Measurements from ENCODE around the gene POU2AF2. TPM values are rescaled to one million over a fixed set of nuclear protein-coding genes. Genes with fewer than 3 reads are reported as not detected.
A peak's percentile ranks its signal among the peaks of the same experiment; 100 is the strongest.

Gene POU2AF2
- total and polyA plus RNA-seq, 2 donors = 0.19 TPM; not detected in 1

GRCh38 chr11:111301004-111301841 is 55.7 kb downstream of the POU2AF2 start:
- no peak for DNase-seq (ENCODE audit: extremely low spot score)
- H3K4me1 ChIP-seq (ENCODE audit: insufficient read depth) = peaks cover 2% of the 10 kb centered on the region
- 88% methylated on average over 5 of the region's 5 CpGs for WGBS
- H3K4me3 ChIP-seq (ENCODE audit: low read depth, low read length) = no peak overlapping the region
- H3K36me3 ChIP-seq (ENCODE audit: insufficient read depth) = no peaks in the 10 kb centered on the region
- H3K27ac ChIP-seq (ENCODE audit: low read depth) = no peak overlapping the region

GRCh38 chr11:111301842-111302118 is 56.3 kb downstream of the POU2AF2 start:
- H3K4me1 ChIP-seq (ENCODE audit: insufficient read depth) = peaks cover 2% of the 10 kb centered on the region
- H3K4me3 ChIP-seq (ENCODE audit: low read depth, low read length) = no peak overlapping the region
- no peak overlapping the region for H3K27ac ChIP-seq (ENCODE audit: low read depth)
- no peaks in the 10 kb centered on the region for H3K36me3 ChIP-seq (ENCODE audit: insufficient read depth)
- DNase-seq (ENCODE audit: extremely low spot score) = no peak
- WGBS = 86% methylated on average over 3 of the region's 3 CpGs

GRCh38 chr11:111302298-111302697 is 56.8 kb downstream of the POU2AF2 start:
- 63% methylated on average over 3 of the region's 3 CpGs for WGBS
- peaks cover 2% of the 10 kb centered on the region for H3K4me1 ChIP-seq (ENCODE audit: insufficient read depth)
- peak overlapping the region; percentile 24 for H3K27ac ChIP-seq (ENCODE audit: low read depth)

DNA sequence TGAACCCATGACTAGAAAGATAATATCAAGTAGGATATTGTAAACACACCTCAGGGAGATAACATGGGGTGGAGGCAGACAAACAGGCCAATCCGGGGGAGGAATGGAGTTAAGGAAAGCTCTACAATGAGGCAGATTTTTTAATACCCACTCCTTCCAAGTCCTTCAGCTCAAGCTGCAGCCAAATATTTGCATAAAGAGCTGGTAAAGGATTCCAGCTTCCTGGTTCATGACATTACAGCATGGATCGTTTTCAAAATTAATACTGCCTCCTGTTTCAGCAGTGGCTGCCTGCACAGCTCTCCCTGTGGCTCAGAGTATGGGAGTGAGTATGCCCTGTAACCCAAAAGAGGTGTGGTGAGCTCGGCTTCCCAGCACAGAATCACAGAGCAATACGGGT is 57.9 kb downstream of the POU2AF2 start:
- DNase-seq (ENCODE audit: extremely low spot score) = peak; percentile 61
- H3K27ac ChIP-seq (ENCODE audit: low read depth) = no peak overlapping the region
- no peaks in the 10 kb centered on the region for H3K36me3 ChIP-seq (ENCODE audit: insufficient read depth)
- no peak overlapping the region for H3K4me3 ChIP-seq (ENCODE audit: low read depth, low read length)
- WGBS = 20% methylated on average over 4 of the region's 4 CpGs
- H3K4me1 ChIP-seq (ENCODE audit: insufficient read depth) = no peaks in the 10 kb centered on the region

More at GRCh38 chr11:111302298-111302697, 56.8 kb downstream of the POU2AF2 start:
- no peaks in the 10 kb centered on the region for H3K36me3 ChIP-seq (ENCODE audit: insufficient read depth)
- DNase-seq (ENCODE audit: extremely low spot score) = no peak
- no peak overlapping the region for H3K4me3 ChIP-seq (ENCODE audit: low read depth, low read length)

DNA sequence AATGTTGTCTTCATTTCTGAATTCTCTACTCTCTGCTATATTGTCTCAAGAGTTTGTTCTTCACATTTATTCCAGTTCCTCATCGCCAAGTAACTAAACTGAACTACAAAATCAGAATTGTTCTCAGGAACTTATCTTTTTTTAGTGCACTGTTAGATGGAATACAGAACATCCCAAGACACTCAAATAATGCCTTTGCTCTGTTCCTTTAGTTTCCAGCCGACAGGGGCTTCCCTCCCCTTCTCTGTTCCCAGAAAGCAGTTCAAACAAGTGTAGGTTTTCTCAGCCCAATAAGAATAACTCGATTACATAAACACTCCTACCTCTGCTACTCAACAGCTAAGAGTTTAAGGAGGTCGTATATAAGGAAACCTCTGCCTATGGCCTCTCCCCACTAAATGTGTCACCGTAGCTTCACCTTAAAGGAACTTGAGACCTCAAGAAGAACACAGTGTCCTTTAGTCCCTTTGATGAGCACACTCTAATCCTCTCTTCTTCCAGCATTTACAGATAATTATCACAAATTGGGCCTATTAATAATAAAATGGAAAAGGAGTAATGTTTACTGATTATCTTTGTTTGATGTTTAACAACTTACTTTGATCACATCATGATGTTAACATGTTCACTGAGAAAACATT is 59.8 kb downstream of the POU2AF2 start:
- DNase-seq (ENCODE audit: extremely low spot score) = no peak
- 76% methylated on average over 5 of the region's 5 CpGs for WGBS

DNA sequence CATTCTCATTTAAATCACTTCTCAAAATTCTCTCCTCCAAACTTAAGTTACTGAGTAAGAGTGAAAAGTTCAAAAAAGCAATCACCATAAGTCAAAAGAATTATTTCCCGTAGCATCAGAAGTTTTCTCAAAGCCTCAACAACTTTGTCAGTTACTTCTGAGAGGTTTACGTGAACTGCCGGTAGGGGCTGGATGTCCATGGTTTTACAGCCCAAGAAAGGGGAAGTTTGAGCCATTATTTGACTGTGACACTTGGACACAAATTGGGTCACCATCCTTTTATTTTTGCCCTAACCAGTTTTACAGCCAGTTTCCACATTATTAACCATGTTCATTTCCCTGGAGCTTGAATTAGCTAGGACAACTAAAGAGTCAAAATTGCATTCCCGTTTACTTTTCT is 60.4 kb downstream of the POU2AF2 start:
- no peaks in the 10 kb centered on the region for H3K4me1 ChIP-seq (ENCODE audit: insufficient read depth)
- H3K36me3 ChIP-seq (ENCODE audit: insufficient read depth) = no peaks in the 10 kb centered on the region
- H3K4me3 ChIP-seq (ENCODE audit: low read depth, low read length) = no peak overlapping the region
- WGBS = 84% methylated on average over 4 of the region's 4 CpGs
- no peak for DNase-seq (ENCODE audit: extremely low spot score)
- no peak overlapping the region for H3K27ac ChIP-seq (ENCODE audit: low read depth)

More for the DNA sequence above, 59.8 kb downstream of the POU2AF2 start:
- Histone ChIP-seq H3K36me3 (ENCODE audit: insufficient read depth) (no peaks in the 10 kb centered on the region), H3K27ac (ENCODE audit: low read depth) (no peak overlapping the region), H3K4me3 (ENCODE audit: low read depth, low read length) (no peak overlapping the region), H3K4me1 (ENCODE audit: insufficient read depth) (no peaks in the 10 kb centered on the region)

GRCh38 chr11:111306321-111306720 is 60.8 kb downstream of the POU2AF2 start:
- WGBS = 88% methylated on average over 5 of the region's 5 CpGs
- H3K4me3 ChIP-seq (ENCODE audit: low read depth, low read length) = no peak overlapping the region
- H3K4me1 ChIP-seq (ENCODE audit: insufficient read depth) = no peaks in the 10 kb centered on the region
- DNase-seq (ENCODE audit: extremely low spot score) = no peak
- no peak overlapping the region for H3K27ac ChIP-seq (ENCODE audit: low read depth)
- no peaks in the 10 kb centered on the region for H3K36me3 ChIP-seq (ENCODE audit: insufficient read depth)

- Histone ChIP-seq H3K4me1 (ENCODE audit: insufficient read depth) (no peaks in the 10 kb centered on the region), H3K27ac (ENCODE audit: low read depth) (no peak overlapping the region), H3K4me3 (ENCODE audit: low read depth, low read length) (no peak overlapping the region), H3K36me3 (ENCODE audit: insufficient read depth) (no peaks in the 10 kb centered on the region)
- DNase-seq (ENCODE audit: extremely low spot score) = no peak
- WGBS = 85% methylated on average over 3 of the region's 3 CpGs
These were observed 62.1 kb downstream of the POU2AF2 start for GRCh38 chr11:111307472-111308108.

- Histone ChIP-seq H3K27ac (ENCODE audit: low read depth) (no peak overlapping the region), H3K36me3 (ENCODE audit: insufficient read depth) (no peaks in the 10 kb centered on the region), H3K4me1 (ENCODE audit: insufficient read depth) (no peaks in the 10 kb centered on the region), H3K4me3 (ENCODE audit: low read depth, low read length) (no peak overlapping the region)
- DNase-seq (ENCODE audit: extremely low spot score) = no peak
- 59% methylated on average over 7 of the region's 7 CpGs for WGBS
These were observed 62.6 kb downstream of the POU2AF2 start for GRCh38 chr11:111308140-111308539.

DNA sequence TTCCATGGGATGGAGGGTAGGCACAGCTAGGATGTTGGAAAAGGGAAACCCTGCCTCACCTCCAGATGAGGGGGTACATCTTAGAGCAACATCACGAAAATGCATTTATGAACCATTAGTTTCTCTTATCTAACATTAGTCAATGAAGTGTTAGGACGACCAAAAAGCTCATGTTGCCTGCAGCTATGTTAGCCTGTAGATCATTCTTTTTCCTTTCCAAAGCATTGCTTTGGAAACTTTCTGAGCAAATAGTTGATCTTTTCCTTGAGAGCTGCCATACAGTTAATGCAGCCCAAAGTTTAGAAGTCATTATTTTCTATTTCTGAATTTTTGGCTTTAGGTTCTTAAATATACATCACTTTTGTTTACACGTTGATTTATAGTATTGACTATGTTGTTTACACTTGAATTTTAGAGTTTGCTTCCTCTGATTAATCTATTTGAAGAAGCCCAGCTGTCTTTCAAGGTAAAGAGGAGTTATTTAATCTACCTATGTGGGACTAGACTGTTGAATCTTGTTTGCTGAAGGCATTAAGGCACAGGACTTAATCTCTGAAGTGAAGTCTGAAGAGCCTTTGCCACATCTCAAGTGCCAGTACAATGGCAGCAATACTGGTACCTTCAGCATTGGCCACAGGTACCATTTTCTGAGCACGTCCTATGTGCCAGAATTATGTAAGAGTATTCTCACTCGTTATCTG is 63.8 kb downstream of the POU2AF2 start:
- no peaks in the 10 kb centered on the region for H3K36me3 ChIP-seq (ENCODE audit: insufficient read depth)
- no peak overlapping the region for H3K4me3 ChIP-seq (ENCODE audit: low read depth, low read length)
- DNase-seq (ENCODE audit: extremely low spot score) = no peak
- WGBS = 78% methylated on average over 5 of the region's 5 CpGs
- no peaks in the 10 kb centered on the region for H3K4me1 ChIP-seq (ENCODE audit: insufficient read depth)
- peak overlapping the region; percentile 34 for H3K27ac ChIP-seq (ENCODE audit: low read depth)

- WGBS = 60% methylated on average over 3 of the region's 3 CpGs
- Histone ChIP-seq H3K4me3 (ENCODE audit: low read depth, low read length) (no peak overlapping the region), H3K4me1 (ENCODE audit: insufficient read depth) (no peaks in the 10 kb centered on the region), H3K36me3 (ENCODE audit: insufficient read depth) (no peaks in the 10 kb centered on the region), H3K27ac (ENCODE audit: low read depth) (peak overlapping the region; percentile 34)
- DNase-seq (ENCODE audit: extremely low spot score) = no peak
These were observed 64.6 kb downstream of the POU2AF2 start for GRCh38 chr11:111310088-111310487.

GRCh38 chr11:111310723-111311122 is 65.2 kb downstream of the POU2AF2 start:
- H3K4me1 ChIP-seq (ENCODE audit: insufficient read depth) = no peaks in the 10 kb centered on the region
- no peak overlapping the region for H3K4me3 ChIP-seq (ENCODE audit: low read depth, low read length)
- H3K36me3 ChIP-seq (ENCODE audit: insufficient read depth) = no peaks in the 10 kb centered on the region
- no peak overlapping the region for H3K27ac ChIP-seq (ENCODE audit: low read depth)
- DNase-seq (ENCODE audit: extremely low spot score) = no peak
- 84% methylated on average over 6 of the region's 6 CpGs for WGBS

- DNase-seq (ENCODE audit: extremely low spot score) = no peak
- Histone ChIP-seq H3K36me3 (ENCODE audit: insufficient read depth) (no peaks in the 10 kb centered on the region), H3K4me3 (ENCODE audit: low read depth, low read length) (no peak overlapping the region), H3K27ac (ENCODE audit: low read depth) (no peak overlapping the region), H3K4me1 (ENCODE audit: insufficient read depth) (no peaks in the 10 kb centered on the region)
- WGBS = 55% methylated on average over 1 of the region's 1 CpG
These were observed 66.6 kb downstream of the POU2AF2 start for GRCh38 chr11:111312076-111312475.

All from urinary bladder (tissue), 4 donors.